CD4-positive, alpha-beta T cell treated with Interleukin-15 for 1 hour (primary cell): ENCODE measurements around the gene PDE4D.
"Not testable (repeated sequence)": the region's sequence is repeated elsewhere in the genome, so short reads cannot be mapped to it uniquely, and the experiment has no call there.

Experiments used
- DNase-seq: peaks from one replicate; pipeline ENCODE4 v3.0.0-alpha.2; 2020

PDE4D gene

DNA sequence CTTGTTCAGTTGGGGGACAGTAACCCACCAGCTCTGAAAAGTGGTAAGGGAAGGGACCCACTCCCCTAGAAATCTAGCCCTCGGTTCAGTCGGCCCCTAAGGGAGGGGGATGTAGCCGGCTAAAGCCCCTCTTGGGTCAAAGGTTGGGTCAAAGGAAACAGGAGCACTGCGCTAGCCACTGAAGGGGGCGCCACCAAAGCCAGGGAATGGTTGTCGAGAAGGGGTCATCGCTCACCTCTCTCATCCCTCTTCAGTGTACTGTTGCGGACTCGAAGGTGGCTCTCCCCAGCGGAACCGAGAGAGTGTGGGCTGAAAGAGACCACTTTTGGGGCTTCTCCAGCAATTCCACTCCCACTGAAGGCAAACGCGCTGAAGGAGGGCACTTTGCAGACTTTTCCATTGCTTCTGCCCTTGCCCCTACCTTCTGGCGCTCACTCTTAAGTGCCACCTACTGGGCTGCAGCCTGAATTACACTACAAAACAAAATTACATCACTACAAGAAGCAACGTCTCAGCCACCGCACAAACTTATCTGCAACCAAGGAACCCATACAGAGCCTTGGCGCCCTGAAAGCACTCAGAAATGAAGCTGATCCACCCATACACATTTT is 396.9 kb downstream of the PDE4D start:
- DNase-seq: no peak

DNA sequence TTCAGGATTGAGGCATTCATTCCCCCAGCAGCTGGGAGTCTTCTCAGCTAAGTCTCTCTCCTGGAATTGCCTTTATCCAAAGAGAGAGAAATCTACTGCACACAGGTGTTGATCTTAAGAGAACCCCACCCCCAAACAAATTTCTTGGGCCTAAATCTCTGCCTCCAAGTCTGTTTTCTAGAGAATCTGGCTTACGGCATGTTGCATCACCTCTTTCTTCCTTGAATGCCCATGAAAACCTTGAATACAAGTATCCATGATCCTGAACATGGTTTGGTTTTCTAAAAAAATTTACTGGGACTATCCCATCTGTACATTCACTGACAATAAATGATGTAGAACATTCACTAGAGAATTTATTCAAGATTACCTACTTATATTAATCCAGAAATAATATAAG is 401.6 kb downstream of the PDE4D start:
- DNase-seq: no peak

DNA sequence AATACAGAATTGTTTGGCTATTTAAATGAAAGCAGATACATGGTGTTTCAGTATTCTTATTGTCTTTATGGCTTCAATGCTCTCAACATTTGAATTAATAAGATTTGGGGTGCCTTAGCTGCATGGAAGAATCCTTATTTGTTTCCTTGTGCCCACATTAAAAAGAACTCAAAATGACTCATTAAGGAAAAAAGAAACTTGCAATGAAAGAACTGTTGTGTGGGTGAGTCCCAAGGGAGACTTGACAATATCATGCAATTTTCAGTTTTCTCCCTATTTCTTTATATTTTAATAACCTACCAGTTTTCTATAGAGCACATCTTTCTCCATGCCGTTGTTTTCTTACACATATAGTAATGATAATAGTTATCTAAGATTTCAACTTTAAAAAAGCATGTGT is 404.0 kb downstream of the PDE4D start:
- no peak for DNase-seq

DNA sequence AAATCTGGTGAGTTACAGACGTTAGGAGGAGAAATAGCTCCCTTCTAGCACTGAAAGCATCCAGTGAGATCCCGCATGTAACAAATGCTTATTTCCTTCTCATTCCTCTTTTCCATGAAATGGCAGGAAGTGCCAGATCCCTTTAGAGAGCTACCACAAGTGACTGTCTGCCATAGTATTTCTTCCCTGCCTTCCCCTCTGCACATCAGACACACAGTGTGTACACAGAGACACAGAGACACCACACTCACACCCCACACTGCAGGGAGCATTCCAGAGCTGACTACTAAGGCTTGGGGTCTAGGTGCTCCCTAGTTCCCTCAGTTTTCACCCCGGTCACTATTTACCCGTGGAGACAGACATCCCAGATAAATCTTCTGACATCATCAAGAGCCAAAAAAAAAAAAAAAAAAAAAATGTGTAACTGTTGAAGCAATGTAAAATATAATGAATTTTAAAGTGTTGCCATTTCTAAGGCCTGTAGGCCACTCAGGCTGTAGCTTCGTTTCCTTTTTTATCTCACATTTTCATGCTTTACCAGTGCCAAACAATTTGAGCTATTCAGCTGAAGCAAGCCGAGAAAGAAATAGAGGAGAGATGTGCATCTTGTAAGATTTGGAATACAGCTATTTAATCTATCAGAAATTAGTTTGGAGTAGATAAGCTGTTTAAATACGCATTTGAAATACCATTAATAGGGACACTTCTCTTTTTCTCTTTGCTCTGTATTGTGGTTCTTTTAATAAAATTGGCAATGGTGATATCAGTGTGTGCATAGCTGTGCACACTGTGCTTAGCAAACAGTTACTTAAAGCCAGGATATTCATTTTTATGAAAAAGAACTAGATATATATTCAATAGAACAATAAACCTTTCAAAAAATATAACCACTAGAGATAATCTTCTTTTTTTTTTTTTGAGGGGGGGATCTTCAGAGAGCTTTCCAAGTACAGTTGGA is 405.5 kb downstream of the PDE4D start:
- DNase-seq: no peak

DNA sequence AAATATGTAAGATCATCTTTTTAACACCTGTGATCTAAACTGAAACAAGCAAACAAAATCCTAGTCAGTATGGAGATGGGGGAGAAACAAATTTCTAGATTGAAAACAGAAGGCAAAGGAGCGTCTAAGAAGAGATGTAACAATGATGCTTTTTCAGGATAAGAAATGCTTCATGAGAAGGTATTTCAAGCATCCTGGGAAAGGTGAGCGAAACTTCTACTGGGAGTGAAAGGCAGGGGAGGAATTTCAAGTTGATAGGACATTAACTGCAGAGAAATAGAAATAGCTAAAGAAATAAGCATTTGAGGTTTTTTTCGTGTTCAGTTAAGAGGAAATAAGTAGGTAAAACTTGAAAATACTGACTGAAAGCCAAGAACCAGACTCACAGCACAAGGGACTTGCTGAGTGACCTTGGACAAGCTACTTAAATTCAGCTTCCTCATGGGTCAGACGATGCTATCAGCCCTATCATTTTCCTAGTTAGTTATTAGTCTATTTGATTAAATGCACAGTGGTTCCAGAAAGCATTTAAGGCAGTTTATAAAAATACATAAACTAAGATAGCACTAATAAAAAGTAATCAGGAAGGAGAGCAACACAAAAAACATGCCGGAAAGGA is 406.3 kb downstream of the PDE4D start:
- DNase-seq: no peak

DNA sequence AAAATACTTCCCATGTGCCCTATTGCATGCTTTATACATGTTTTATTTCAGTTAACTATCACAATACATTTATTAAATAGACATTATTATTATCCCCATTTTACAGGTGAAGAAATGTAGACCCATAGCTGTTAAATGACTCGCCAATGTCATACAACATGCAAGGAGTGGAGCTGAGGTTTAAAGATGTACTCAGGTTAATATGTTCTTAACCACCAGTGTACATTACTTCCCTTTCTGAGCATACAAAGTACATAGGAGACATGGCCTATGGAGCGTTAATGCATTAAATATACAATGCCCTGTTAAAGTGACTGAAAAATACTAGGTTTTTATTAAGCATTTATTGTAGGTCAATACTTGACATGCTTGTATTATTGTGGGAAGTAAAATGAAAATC is 407.0 kb downstream of the PDE4D start:
- no peak for DNase-seq

DNA sequence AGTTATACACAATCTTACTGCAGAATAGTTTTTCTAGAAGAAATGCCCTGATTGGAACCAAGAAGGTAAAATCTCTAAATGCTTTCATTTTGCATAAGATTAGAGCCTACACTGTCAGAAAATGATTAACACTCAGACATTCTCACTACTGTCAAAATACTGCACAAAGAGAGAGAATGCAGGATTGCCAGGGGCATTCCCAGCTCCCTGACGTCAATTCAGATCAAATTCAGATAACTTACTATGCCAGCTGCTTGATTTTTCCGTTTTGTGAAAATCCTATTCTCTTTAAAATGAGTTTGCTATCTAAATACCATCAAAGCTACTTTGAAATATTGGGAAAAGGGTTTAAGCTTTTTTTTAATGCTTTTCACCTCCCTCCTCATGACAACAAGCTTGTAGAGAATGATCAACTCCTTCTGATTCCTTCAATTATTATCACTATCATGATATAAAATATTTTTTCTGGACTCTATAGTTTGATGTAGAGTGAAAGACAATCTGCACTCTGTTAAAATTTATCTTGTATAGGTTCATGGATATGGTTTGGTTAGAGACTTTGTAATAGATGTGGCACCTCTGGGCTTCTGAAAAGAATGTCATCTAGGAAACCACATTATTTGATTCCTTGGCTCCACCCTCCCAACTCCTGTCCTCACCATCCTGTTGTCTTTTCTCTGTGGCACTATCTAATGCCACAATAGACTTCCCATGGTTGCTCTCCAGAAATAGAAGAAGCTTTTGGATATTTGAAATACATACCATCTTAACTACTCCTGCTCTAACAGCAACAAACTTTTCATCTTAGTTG is 407.7 kb downstream of the PDE4D start:
- DNase-seq: no peak

DNA sequence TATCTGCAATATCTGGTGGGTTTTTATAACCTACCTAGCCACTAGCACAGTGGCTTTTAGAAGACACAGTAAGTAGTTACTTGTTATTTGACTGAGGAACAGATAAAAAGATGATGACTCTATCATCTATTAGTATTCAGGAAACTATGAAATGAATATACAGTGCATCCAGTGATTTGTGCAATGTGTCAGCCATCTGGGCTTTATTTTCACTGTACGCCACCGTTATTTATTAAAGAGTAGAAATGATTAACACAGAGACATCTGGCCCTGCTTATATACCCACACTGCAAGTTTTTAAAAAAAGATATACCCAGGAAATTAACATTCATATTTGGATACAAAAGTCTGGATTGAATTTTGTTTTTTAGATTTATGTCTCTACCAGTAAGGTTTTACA is 408.4 kb downstream of the PDE4D start:
- no peak for DNase-seq

DNA sequence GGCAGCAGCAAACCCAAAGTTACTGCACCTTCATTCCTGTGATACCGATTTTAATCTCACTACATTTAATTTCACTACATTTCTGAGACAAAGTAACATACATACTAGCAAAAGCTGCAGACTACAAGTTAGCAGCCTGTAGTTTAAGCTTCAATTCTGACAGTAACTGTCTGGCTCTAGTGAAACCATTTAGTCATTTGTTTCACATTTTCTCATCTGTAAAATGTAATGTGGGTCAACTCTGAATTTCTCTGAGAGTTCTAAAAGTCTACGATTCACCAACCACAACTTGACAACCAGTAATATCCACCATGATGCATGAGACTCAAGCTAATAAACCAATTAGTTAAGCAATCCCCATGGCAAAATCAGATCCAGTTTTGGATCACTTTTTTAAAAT is 408.9 kb downstream of the PDE4D start:
- no peak for DNase-seq

DNA sequence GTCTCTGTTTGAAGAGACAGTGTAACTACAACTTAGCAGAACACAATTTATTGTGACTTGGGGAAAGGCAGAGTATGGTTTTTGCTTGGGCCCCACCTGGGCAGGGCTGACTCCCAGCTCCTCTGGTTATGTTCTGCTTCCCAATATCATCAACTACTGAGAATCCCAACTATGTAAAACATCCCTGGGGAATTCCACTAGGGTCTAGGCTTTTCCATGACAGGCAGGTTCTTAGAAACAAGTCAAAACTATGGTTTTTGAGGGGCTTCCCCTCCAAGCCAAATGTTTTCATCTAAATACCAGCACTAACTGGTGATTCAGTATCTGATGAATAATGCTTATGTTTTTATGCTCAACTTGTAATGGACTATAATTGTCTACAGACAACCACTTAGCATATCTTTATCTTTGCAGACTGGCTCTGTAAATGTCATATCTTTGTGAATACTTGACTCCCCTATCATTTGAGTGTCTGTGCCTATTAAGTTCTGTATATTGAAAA is 409.5 kb downstream of the PDE4D start:
- DNase-seq: no peak

DNA sequence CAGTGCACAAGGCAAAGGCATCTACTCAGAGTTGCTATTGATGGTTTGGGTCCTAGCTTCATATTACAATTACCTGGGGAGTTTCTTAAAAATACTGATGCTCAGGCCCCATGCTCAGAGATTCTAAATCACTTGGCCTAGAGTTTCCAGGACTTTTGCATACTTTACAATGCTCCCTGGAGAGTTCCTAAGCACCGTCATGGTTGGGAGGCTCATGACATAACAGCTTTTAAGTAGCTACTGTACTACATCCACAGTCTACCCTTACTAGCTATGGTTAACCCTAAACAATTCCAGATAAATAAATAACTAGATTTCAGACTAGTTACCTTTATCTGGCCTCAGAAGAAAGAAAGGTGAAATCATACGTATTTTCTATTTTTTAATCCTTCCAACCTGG is 414.4 kb downstream of the PDE4D start:
- DNase-seq: no peak

DNA sequence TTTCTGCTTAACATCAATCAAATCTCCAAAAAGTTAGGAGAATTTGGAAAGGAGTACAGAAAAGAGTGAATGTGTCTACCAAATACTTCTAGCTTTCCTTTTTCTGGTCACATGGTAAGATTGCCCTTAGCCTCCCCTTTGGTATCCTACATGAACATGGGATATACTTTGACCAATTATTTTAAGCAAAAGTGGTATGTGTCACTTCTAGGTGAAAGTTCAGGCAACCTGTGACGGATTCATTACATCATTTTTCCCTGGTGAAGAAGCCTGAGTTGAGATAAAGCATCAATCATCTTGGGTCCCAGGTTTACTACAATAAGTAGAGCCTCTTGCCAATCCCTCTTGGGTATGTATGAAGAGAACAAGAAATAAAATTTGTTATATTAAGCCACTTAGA is 419.2 kb downstream of the PDE4D start:
- no peak for DNase-seq

DNA sequence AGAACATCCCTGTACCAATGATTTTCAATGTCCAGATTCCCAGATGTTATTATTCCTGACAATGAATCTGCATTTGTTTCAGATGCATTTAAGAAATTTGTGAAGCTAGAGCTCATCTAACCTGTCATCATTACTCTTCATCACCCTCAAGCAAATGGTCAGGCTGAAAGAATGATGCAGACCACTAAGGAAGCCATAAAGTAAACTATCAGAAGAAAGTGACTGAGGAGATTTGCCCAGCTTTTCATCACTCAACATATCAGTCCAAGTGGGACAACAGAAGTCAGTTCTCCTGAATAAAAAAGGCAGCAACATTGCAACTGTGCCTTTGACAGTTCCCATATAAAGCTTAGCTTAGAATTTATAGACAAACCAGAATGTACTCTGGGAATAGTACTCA is 419.9 kb downstream of the PDE4D start:
- no peak for DNase-seq

DNA sequence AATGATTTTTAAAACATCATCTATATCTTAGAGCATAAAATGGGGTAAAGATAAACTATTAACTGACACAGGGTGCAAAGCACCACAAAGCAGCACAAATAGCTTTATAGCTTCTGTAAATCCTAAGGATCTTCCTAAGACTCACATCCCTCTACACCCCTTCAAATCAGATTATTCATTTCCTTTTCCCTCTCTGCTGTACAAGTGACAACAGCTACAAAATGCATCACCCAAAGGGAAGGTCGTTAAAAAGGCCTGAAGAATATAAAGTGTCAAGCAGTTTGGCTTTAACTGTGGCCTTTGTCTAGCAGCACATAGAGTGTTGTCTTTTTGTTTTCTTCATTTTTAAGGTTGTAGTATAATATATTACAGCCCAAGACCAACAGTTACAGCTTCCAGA is 422.1 kb downstream of the PDE4D start:
- DNase-seq: no peak

DNA sequence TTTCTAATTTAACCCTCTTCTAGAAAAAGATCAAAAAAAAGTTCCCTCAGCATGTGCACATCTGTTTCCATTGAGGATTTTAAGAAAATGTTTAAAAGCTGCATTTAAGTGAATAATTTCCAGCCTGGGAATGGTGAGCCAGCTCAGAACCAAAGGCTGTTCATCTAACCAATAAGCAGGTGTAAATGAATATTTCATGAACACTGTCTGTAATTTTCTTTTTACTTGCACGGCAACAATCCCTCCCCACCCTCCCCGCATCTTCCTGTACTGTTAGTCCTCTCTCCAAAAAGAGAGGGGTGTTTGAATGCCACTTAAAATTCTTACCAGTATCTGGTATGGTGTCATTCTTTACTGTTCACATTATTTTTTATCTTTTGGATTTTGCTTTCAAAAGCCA is 425.6 kb downstream of the PDE4D start:
- DNase-seq: no peak

DNA sequence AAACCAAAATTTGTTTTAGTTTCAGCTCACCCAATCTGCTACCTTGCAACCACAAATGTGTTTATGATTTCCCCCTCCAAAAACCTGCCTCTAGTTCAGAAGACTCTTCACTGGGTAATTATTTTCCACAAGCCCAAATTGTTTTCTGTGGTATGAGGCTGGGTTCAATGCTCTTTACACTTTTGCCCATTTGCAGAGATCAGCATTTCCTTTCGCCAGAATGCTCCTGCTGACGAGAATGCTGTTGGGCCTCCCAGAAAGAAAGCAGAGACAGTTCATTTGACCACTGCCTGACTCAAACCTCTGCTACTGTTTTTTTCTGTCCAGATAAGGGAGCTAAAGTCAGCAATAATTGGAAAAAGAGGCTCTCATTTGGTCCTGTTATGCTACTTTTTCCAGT is 427.3 kb downstream of the PDE4D start:
- no peak for DNase-seq

GRCh38 chr5:59464969-59465368 is 428.6 kb downstream of the PDE4D start:
- DNase-seq: no peak

DNA sequence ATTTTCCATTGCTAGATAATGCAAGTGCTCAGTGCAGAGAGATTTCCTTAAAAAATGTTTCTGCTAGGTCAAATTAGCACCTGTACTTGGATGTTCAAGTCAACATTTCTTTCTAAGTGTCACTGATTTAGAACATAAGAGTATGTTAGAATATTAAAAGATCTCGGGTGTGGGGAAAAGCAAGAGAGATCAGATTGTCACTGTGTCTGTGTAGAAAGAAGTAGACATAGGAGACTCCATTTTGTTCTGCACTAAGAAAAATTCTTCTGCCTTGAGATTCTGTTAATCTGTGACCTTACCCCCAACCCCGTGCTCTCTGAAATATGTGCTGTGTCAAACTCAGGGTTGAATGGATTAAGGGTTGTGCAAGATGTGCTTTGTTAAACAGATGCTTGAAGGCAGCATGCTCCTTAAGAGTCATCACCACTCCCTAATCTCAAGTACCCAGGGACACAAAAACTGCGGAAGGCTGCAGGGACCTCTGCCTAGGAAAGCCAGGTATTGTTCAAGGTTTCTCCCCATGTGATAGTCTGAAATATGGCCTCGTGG is 429.8 kb downstream of the PDE4D start:
- DNase-seq: not testable (repeated sequence)

DNA sequence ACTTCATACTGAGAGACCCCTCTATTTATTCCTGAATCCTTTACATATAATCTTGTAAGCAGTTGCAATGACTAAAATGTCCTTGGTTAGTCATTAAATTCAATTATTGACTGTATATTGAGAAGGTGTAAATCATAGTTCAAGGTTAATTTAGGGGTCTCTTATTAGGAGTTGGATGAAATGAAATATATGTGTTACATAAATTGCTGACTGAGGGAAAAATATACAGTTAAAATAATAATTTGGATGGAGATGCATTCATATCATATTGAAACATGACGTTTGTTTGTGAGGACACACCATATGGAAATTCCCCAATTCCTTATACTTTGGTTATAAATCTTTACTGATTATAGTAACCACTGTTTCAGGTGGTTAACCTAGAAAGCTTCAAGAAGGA is 430.6 kb downstream of the PDE4D start:
- no peak for DNase-seq

DNA sequence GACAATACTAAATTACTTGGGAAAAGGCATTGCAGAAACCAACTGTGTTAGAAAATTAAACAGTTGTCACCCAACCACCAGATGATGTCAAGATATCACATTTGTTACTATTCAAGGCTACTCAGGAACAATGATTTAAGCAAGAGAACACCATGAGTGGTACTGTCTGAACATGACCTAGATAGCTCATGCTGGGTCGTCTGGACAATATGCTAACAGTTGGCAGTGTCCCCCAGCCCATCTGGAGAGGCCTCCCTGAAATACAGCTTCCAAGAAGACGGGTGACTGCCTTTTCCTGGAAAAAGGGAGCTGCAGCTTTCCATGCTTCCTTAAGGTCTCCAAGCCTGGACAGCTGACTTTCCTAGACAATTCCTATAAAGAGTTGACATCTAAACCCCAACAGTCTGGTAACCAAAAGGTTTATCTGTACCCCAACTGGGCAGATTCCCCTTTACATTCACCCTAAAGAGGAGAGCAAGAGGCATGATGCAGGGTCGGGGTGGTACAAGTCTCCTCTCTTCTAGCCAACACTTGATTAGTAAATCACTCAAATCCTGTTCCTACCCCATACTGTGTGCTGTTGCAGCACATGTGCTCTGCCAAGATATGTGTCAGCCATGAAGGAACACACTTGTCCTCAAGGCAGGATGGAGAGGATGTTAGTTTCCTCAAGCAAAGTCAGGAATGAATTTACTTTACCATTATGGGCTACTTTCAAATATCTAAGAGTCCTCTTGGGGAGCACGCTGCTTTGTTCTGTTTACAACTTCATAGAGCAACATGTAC is 433.0 kb downstream of the PDE4D start:
- DNase-seq: no peak

- no peak for DNase-seq
These were observed 434.4 kb downstream of the PDE4D start for GRCh38 chr5:59458966-59459729.
